ENCODE measurements around the gene ATOH1.

Gene ATOH1

GRCh38 chr4:93876754-93877153 lies 48.2 kb downstream of the ATOH1 start:
- no peaks in the 10 kb centered on the region for H3K27me3 ChIP-seq
- intact Hi-C loops (cut with DNase I; ENCODE audit: low total_unique reads): no loop called here
- H3K4me1 ChIP-seq: no peaks in the 10 kb centered on the region
- no peaks in the 10 kb centered on the region for H3K36me3 ChIP-seq
- TF ChIP-seq CTCF (IDR thresholded peaks at IDR 0.05): no peak
- H3K4me3 ChIP-seq: no peak overlapping the region
- no peaks in the 10 kb centered on the region for H3K9me3 ChIP-seq
- no peak for DNase-seq
- no peak overlapping the region for H3K27ac ChIP-seq

GRCh38 chr4:93878566-93878965 lies 50.0 kb downstream of the ATOH1 start:
- intact Hi-C loops (cut with DNase I; ENCODE audit: low total_unique reads): no loop called here

GRCh38 chr4:93879919-93880318 lies 51.4 kb downstream of the ATOH1 start:
- Histone ChIP-seq H3K9me3 (no peaks in the 10 kb centered on the region), H3K27ac (no peak overlapping the region), H3K4me3 (no peak overlapping the region), H3K27me3 (no peaks in the 10 kb centered on the region), H3K36me3 (no peaks in the 10 kb centered on the region), H3K4me1 (no peaks in the 10 kb centered on the region)
- intact Hi-C loops (cut with DNase I; ENCODE audit: low total_unique reads): no loop called here
- DNase-seq: no peak
- no peak for TF ChIP-seq CTCF (IDR thresholded peaks at IDR 0.05)

More at GRCh38 chr4:93878566-93878965, 50.0 kb downstream of the ATOH1 start:
- no peak for DNase-seq
- H3K27me3 ChIP-seq: no peaks in the 10 kb centered on the region
- no peak overlapping the region for H3K27ac ChIP-seq
- H3K4me1 ChIP-seq: no peaks in the 10 kb centered on the region
- H3K36me3 ChIP-seq: no peaks in the 10 kb centered on the region
- H3K4me3 ChIP-seq: no peak overlapping the region
- TF ChIP-seq CTCF (IDR thresholded peaks at IDR 0.05): no peak
- H3K9me3 ChIP-seq: no peaks in the 10 kb centered on the region

All from tibial artery (tissue), 4 donors.